Ovary (tissue), 9 donors: ENCODE measurements around the gene CADPS. TPM values are rescaled to one million over a fixed set of nuclear protein-coding genes. Genes with fewer than 3 reads are reported as not detected.

ENCODE experiments used
- DNase-seq, 5 donors: peaks; one replicate each; pipeline ENCODE4 v3.0.0-alpha.2; 2019 to 2020
- H3K27ac ChIP-seq, 2 donors: fragments of 200-600 bp; one replicate each; pipeline versions ENCODE4 v1.5.1 to v1.8.0; 2019 to 2022
- H3K27me3 ChIP-seq: fragments of 200-600 bp; one replicate; pipeline ENCODE4 v1.8.0; 2022
- H3K36me3 ChIP-seq: fragments of 200-600 bp; sonication (generic); one replicate; pipeline ENCODE4 v1.5.1; 2019
- H3K4me1 ChIP-seq: one replicate; pipeline ENCODE4 v1.8.1; 2013; ENCODE audit warnings: mild to moderate bottlenecking, moderate library complexity; ENCODE audit not compliant: insufficient read depth
- H3K4me3 ChIP-seq: fragments of 200-600 bp; sonication (generic); one replicate; pipeline ENCODE4 v1.5.1; 2017
- H3K9me3 ChIP-seq, 2 donors: fragments of 200-600 bp in 1 of 2; sonication (generic) in 1 of 2; one replicate each; pipeline versions ENCODE4 v1.5.1 to v1.8.1; 2013 to 2019; ENCODE audit warnings: mild to moderate bottlenecking in 1 of 2, moderate library complexity in 1 of 2
- CTCF ChIP-seq, 3 donors: fragments of 450-650 bp in 2 of 3; fragments of 200-600 bp in 1 of 3; IDR thresholded peaks; one replicate each; pipeline versions ENCODE4 v1.5.1 to v1.8.0; 2016 to 2022; ENCODE audit warnings: antibody characterized with exemption in 3 of 3, mild to moderate bottlenecking in 1 of 3
- EP300 ChIP-seq: sonication (generic); formaldehyde crosslinking; IDR thresholded peaks from one replicate; pipeline ENCODE4 v1.6.1; 2017; ENCODE audit warnings: antibody characterized with exemption
- POLR2A ChIP-seq: fragments of 450-650 bp; IDR thresholded peaks from one replicate; pipeline ENCODE4 v1.6.1; 2017; ENCODE audit warnings: antibody characterized with exemption, mild to moderate bottlenecking, moderate library complexity
- WGBS, 3 donors: extraction: QIAGEN DNeasy Blood & Tissue Kit in 1 of 3; methylation state at CpG; one replicate each; pipeline versions ENCODE4 v1.1.5 to v1.1.7; 2013 to 2017; 5-methylcytosine and 5-hydroxymethylcytosine counted together
- intact Hi-C, 4 donors: fragments of 100-400 bp; cut with DNase I; formaldehyde crosslinking; loops; one replicate each; pipeline versions ENCODE4 v1.11.0 to v1.15.1; 2022 to 2023
- polyA plus RNA-seq, 2 donors: library from polyadenylated mRNA; stranded (reverse); fragments of 200-250 nt in 1 of 2; fragments of 350-450 nt in 1 of 2; fragmentation: Illumina TruSeq in 1 of 2; extraction: RNeasy Lipid Tissue Mini Kit (QIAGEN cat#74804) in 1 of 2; gene quantifications; one replicate each; pipeline ENCODE4 v1.2.3, GENCODE V29; 2013 to 2014
- total RNA-seq, 7 donors: library from RNA; depleted of rRNA in 2 of 7; stranded (reverse); fragments of >200 nt in 2 of 7; fragmentation: NEBNext Ultra II Directional in 3 of 7; extraction: Animal tissue kit (Norgen Biotek cat#: 25700) in 3 of 7; gene quantifications; one replicate each; pipeline versions ENCODE4 v1.1.0 to v1.2.4, GENCODE V29; 2016 to 2023
- donor health status: DM: no; HTN: no; CAD: no; lungs with moderate emphysema.
- donor health status: DM: no; HTN: no; CAD: no.
- donor health status: Bipolar disorder and iron deficiency.
- donor health status: DM: yes; HTN: yes; CAD: no.
- donor health status: DM: no; HTN: no; CAD: no.
- donor health status: DM: yes; HTN: yes; CAD: no.

CADPS gene
- total and polyA plus RNA-seq, 9 donors: 0.90 to 6.8 (median 2.8) TPM

- Histone ChIP-seq H3K4me1 (peaks cover 2% of the 10 kb centered on the region), H3K36me3 (no peaks in the 10 kb centered on the region), H3K9me3 (no peaks in the 10 kb centered on the region), H3K27me3 (no peaks in the 10 kb centered on the region), H3K27ac (no peak overlapping the region), H3K4me3 (no peak overlapping the region)
- TF ChIP-seq CTCF (IDR thresholded peaks at IDR 0.05): no peak
- TF ChIP-seq EP300: no peak
- TF ChIP-seq POLR2A: no peak
- no peak for DNase-seq
- intact Hi-C loops: no loop called here
- WGBS, 3 donors: 32 to 60% (median 58%) methylated on average over 2 of the region's 2 CpGs
Measured at GRCh38 chr3:62631488-62631887, 243.7 kb downstream of the CADPS start.

- intact Hi-C loops: no loop called here
- Histone ChIP-seq H3K27me3 (no peaks in the 10 kb centered on the region), H3K4me1 (peaks cover 2% of the 10 kb centered on the region), H3K27ac (no peak overlapping the region), H3K36me3 (no peaks in the 10 kb centered on the region), H3K9me3 (no peaks in the 10 kb centered on the region), H3K4me3 (no peak overlapping the region)
- TF ChIP-seq EP300 (no peak), POLR2A (no peak), CTCF (IDR thresholded peaks at IDR 0.05) (no peak)
- DNase-seq: no peak
Measured at GRCh38 chr3:62630664-62631063, 244.6 kb downstream of the CADPS start.

GRCh38 chr3:62625268-62625667, 249.9 kb downstream of the CADPS start:
- Histone ChIP-seq H3K27me3 (no peaks in the 10 kb centered on the region), H3K27ac (no peak overlapping the region), H3K9me3 (no peaks in the 10 kb centered on the region), H3K4me1 (no peaks in the 10 kb centered on the region), H3K36me3 (no peaks in the 10 kb centered on the region), H3K4me3 (no peak overlapping the region)
- WGBS, 3 donors: 40 to 47% (median 46%) methylated on average over 6 of the region's 6 CpGs
- no peak for TF ChIP-seq POLR2A
- TF ChIP-seq EP300: no peak
- TF ChIP-seq CTCF (IDR thresholded peaks at IDR 0.05): no peak
- intact Hi-C loops: no loop called here
- no peak for DNase-seq

- intact Hi-C loops: loop anchor here in 1 of 4 donors (5.0 kb wide), 1 partner anchor 1193 kb away; the partner anchor contains the start of gene C3orf49
- no peak for DNase-seq
Measured at GRCh38 chr3:62624185-62624584, 251.0 kb downstream of the CADPS start.

More at GRCh38 chr3:62624185-62624584, 251.0 kb downstream of the CADPS start:
- Histone ChIP-seq H3K4me1 (no peaks in the 10 kb centered on the region), H3K4me3 (no peak overlapping the region), H3K27me3 (no peaks in the 10 kb centered on the region), H3K9me3 (no peaks in the 10 kb centered on the region), H3K27ac (no peak overlapping the region), H3K36me3 (no peaks in the 10 kb centered on the region)
- no peak for TF ChIP-seq EP300
- TF ChIP-seq CTCF (IDR thresholded peaks at IDR 0.05): no peak
- TF ChIP-seq POLR2A: no peak
